ENCODE measurements around the gene OXNAD1. TPM values are rescaled to one million over a fixed set of nuclear protein-coding genes. Genes with fewer than 3 reads are reported as not detected.

The OXNAD1 gene
- total and polyA plus RNA-seq, 2 of the 13 experiments (the other 11 are each of a cell fraction or from before 2014, with no cell fraction given), result 9.9 to 18.8 TPM

DNA sequence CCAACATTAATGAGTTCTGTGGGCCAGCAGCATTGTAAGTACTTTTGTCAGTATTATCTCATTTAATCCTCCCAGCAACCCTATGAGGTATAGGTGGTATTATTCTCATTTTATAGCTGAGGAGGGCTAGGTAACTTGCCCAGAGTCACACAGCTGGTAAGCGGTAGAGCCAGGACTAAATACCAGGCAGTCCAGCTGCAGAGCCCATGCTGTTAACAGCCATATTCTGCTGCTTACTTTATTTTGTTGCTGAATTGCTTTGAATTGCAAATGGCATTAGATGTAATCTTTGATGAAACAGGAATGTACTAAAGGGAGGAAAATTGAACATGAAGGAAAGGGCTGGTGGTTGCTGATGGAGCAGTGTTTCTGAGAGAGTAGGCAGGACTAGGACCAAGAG lies 19.6 kb downstream of the OXNAD1 start (continued):
- TF ChIP-seq, protein P1, sequence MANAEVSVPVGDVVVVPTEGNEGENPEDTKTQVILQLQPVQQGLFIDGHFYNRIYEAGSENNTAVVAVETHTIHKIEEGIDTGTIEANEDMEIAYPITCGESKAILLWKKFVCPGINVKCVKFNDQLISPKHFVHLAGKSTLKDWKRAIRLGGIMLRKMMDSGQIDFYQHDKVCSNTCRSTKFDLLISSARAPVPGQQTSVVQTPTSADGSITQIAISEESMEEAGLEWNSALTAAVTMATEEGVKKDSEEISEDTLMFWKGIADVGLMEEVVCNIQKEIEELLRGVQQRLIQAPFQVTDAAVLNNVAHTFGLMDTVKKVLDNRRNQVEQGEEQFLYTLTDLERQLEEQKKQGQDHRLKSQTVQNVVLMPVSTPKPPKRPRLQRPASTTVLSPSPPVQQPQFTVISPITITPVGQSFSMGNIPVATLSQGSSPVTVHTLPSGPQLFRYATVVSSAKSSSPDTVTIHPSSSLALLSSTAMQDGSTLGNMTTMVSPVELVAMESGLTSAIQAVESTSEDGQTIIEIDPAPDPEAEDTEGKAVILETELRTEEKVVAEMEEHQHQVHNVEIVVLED (CRISPR knock-in tag; IDR thresholded peaks at IDR 0.05; ENCODE audit: borderline replicate concordance), result no peak
- no peak for TF ChIP-seq ARNT2 (CRISPR knock-in tag; IDR thresholded peaks at IDR 0.05; ENCODE audit: low read depth)
- no peak for TF ChIP-seq EEA1 (CRISPR knock-in tag; IDR thresholded peaks at IDR 0.05; ENCODE audit: borderline replicate concordance)
- no peak for TF ChIP-seq KDM4B (CRISPR knock-in tag; IDR thresholded peaks at IDR 0.05)
- no peak for TF ChIP-seq NBN (conservative IDR thresholded peaks at IDR 0.05)
- TF ChIP-seq RNF219 (CRISPR knock-in tag; IDR thresholded peaks at IDR 0.05), result no peak

- DNase-seq (ENCODE audit: low spot score) (no peak), FAIRE-seq (no peak), ATAC-seq (no peak)
- Histone ChIP-seq H3K36me3 (replicated peaks in 1 of 2; ENCODE audit: control insufficient read depth in 1 of 2, insufficient read depth in 2 of 2, low read length in 2 of 2) (peaks cover 3 to 35% of the 10 kb centered on the region in 2 experiments; a peak in 4 of 5 replicates), H3K4me3 (replicated peaks in 1 of 3; ENCODE audit: insufficient read depth in 1 of 3, low read depth in 2 of 3, low read length in 3 of 3) (no peak overlapping the region), H4K20me1 (ENCODE audit: insufficient read depth, low read length) (no peaks in the 10 kb centered on the region; the same call in 1 of the 2 replicates), H3K9me3 (ENCODE audit: low read length) (no peaks in the 10 kb centered on the region), H3K4me1 (ENCODE audit: insufficient read depth, low read length) (no peaks in the 10 kb centered on the region), H2AFZ (ENCODE audit: low read length) (no peak overlapping the region), H3K79me2 (ENCODE audit: insufficient read depth, low read length) (no peaks in the 10 kb centered on the region), H3K4me2 (ENCODE audit: low read depth, low read length) (no peak overlapping the region), H3K9ac (ENCODE audit: insufficient read depth, low read depth, low read length) (no peak overlapping the region), H3K27ac (ENCODE audit: extremely low read length, insufficient read depth, low read length) (no peak overlapping the region), H3K27me3 (ENCODE audit: control insufficient read depth in 1 of 2, insufficient read depth in 2 of 2, low read length in 2 of 2) (no peaks in the 10 kb centered on the region)
- 97% methylated on average over 3 of the region's 3 CpGs for WGBS (ENCODE audit: low lambda C conversion rate)
- ChIA-PET POLR2A (no interaction called here), CTCF (ENCODE audit: low intra/inter-chr PET ratio, low total read pairs) (no interaction called here)
- no TSS peak for BruUV-seq (replicated peaks)
- intact Hi-C loops (cut with micrococcal nuclease; ENCODE audit: unreplicated experiment), result no loop called here
- no peak for TF ChIP-seq TP53 (CRISPR knock-in tag; conservative IDR thresholded peaks at IDR 0.05)
- TF ChIP-seq, protein P2, sequence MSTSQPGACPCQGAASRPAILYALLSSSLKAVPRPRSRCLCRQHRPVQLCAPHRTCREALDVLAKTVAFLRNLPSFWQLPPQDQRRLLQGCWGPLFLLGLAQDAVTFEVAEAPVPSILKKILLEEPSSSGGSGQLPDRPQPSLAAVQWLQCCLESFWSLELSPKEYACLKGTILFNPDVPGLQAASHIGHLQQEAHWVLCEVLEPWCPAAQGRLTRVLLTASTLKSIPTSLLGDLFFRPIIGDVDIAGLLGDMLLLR (CRISPR knock-in tag; IDR thresholded peaks at IDR 0.05), result no peak
- TF ChIP-seq ZFY (CRISPR knock-in tag; IDR thresholded peaks at IDR 0.05), result no peak
- TF ChIP-seq, protein P3, sequence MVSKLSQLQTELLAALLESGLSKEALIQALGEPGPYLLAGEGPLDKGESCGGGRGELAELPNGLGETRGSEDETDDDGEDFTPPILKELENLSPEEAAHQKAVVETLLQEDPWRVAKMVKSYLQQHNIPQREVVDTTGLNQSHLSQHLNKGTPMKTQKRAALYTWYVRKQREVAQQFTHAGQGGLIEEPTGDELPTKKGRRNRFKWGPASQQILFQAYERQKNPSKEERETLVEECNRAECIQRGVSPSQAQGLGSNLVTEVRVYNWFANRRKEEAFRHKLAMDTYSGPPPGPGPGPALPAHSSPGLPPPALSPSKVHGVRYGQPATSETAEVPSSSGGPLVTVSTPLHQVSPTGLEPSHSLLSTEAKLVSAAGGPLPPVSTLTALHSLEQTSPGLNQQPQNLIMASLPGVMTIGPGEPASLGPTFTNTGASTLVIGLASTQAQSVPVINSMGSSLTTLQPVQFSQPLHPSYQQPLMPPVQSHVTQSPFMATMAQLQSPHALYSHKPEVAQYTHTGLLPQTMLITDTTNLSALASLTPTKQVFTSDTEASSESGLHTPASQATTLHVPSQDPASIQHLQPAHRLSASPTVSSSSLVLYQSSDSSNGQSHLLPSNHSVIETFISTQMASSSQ (IDR thresholded peaks at IDR 0.05; ENCODE audit: low read depth), result no peak
- TF ChIP-seq, protein P3 (CRISPR knock-in tag; IDR thresholded peaks at IDR 0.05; ENCODE audit: borderline replicate concordance), result no peak
- TF ChIP-seq ZNF496 (CRISPR knock-in tag; IDR thresholded peaks at IDR 0.05; ENCODE audit: insufficient replicate concordance), result no peak
- no peak for TF ChIP-seq ZMYM4 (CRISPR knock-in tag; IDR thresholded peaks at IDR 0.05)
- in situ Hi-C loops (cut with HindIII; ENCODE audit: extremely low pct_ligation_motif_present, low pct_unique_long_range_greater_than_20kb), result no loop called here
These were observed 21.1 kb downstream of the OXNAD1 start for GRCh38 chr3:16286161-16286560.

Measured in HepG2 (cell line).